OCI-LY3 (cell line): ENCODE measurements around the gene FKBP10.

Experiments
- CTCF ChIP-seq: fragments of 200-600, 300-600 bp; sonication (generic); IDR thresholded peaks from 2 replicates; pipeline ENCODE4 v1.5.1; 2014; ENCODE audit warnings: antibody characterized with exemption, low read length, low read depth
- EZH2phosphoT487 ChIP-seq: fragments of 200-600 bp; shearing (Covaris generic); IDR thresholded peaks from 2 replicates; pipeline ENCODE4 v1.6.1; 2018; ENCODE audit warnings: antibody characterized with exemption, mixed run types, low read depth

GRCh38 chr17:41768682-41769288, 44.0 kb upstream of the FKBP10 start:
- TF ChIP-seq CTCF: no peak
- no peak for TF ChIP-seq EZH2phosphoT487
